ENCODE results near the gene ZNF90. TPM values are rescaled to one million over a fixed set of nuclear protein-coding genes. Genes with fewer than 3 reads are reported as not detected.
A peak's percentile ranks its signal among the peaks of the same experiment; 100 is the strongest.
"Not testable (repeated sequence)": the region's sequence is repeated elsewhere in the genome, so short reads cannot be mapped to it uniquely, and the experiment has no call there.

The ZNF90 gene
- total RNA-seq, 4 donors from 2014 or later = 15.3 to 29.0 (median 17.4) TPM

DNA sequence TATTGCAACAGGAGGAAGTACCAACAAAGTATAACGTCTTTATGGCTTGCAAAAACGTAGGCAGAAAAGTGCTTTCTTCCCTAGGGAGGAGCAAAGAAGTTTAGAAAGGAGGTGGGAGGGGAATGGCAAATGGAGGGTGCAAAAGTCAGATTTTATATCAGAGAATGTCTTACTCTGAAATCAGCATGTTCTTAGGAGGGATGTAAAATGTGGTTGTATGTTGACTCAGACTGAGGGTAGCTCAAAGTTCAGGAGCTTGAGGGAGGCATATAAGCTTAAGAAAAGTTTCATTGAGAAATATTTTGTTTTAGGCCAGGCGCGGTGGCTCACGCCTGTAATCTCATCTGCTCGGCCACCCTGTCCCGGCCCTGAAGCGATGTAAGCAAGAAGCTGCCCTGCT lies 1.7 kb downstream of the ZNF90 start:
- Histone ChIP-seq H3K9me3 (no peaks in the 10 kb centered on the region), H3K4me1 (peaks cover 8 to 19% of the 10 kb centered on the region in 2 donors), H3K27ac (peak overlapping the region in 1 of 3 donors; percentile 73), H3K36me3 (no peaks in the 10 kb centered on the region), H3K4me3 (replicated peaks in 1 of 3) (no peak overlapping the region), H3K27me3 (no peaks in the 10 kb centered on the region)
- no peak for DNase-seq
- WGBS, 2 donors = 72 to 81% methylated on average over 8 of the region's 8 CpGs
- TF ChIP-seq POLR2A (IDR thresholded peaks at IDR 0.05) = no peak
- TF ChIP-seq, protein P1, sequence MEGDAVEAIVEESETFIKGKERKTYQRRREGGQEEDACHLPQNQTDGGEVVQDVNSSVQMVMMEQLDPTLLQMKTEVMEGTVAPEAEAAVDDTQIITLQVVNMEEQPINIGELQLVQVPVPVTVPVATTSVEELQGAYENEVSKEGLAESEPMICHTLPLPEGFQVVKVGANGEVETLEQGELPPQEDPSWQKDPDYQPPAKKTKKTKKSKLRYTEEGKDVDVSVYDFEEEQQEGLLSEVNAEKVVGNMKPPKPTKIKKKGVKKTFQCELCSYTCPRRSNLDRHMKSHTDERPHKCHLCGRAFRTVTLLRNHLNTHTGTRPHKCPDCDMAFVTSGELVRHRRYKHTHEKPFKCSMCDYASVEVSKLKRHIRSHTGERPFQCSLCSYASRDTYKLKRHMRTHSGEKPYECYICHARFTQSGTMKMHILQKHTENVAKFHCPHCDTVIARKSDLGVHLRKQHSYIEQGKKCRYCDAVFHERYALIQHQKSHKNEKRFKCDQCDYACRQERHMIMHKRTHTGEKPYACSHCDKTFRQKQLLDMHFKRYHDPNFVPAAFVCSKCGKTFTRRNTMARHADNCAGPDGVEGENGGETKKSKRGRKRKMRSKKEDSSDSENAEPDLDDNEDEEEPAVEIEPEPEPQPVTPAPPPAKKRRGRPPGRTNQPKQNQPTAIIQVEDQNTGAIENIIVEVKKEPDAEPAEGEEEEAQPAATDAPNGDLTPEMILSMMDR (IDR thresholded peaks at IDR 0.05) = no peak
- intact Hi-C loops (cut with DNase I) = no loop called here

- no peak for TF ChIP-seq POLR2A (IDR thresholded peaks at IDR 0.05)
- TF ChIP-seq, protein P1 (IDR thresholded peaks at IDR 0.05) = no peak
- 44 to 58% methylated on average over 3 of the region's 3 CpGs for WGBS, 2 donors
- Histone ChIP-seq H3K27ac (peak overlapping the region; percentile 9 to 49 (median 26)), H3K36me3 (no peaks in the 10 kb centered on the region), H3K4me3 (replicated peaks in 1 of 3) (no peak overlapping the region), H3K4me1 (peaks cover 8 to 19% of the 10 kb centered on the region in 2 donors), H3K9me3 (no peaks in the 10 kb centered on the region), H3K27me3 (no peaks in the 10 kb centered on the region)
- DNase-seq = no peak
- intact Hi-C loops (cut with DNase I) = no loop called here
These were observed 2.9 kb downstream of the ZNF90 start for GRCh38 chr19:20080656-20081055.

DNA sequence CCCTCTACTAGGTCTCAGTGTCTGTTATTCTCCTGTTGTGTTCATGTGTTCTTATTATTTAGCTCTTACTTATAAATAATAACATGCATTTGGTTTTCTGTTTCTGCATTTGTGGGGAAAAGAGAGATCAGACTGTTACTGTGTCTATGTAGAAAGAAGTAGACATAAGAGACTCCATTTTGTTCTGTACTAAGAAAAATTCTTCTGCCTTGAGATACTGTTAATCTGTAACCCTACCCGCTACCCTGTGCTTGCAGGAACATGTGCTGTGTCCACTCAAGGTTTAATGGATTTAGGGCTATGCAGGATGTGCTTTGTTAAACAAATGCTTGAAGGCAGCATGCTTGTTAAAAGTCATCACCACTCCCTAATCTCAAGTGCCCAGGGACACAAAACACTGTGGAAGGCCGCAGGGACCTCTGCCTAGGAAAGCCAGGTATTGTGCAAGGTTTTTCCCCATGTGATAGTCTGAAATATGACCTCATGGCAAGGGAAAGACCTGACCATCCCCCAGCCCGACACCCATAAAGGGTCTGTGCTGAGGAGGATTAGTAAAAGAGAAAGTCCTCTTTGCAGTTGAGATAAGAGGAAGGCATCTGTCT lies 4.5 kb downstream of the ZNF90 start:
- H3K9me3 ChIP-seq; intact Hi-C loops (cut with DNase I); H3K4me3 ChIP-seq (replicated peaks in 1 of 3); H3K36me3 ChIP-seq; H3K27me3 ChIP-seq: not testable (repeated sequence)
- Histone ChIP-seq H3K27ac (peak overlapping the region; percentile 9 to 57 (median 49)), H3K4me1 (peaks cover 8 to 19% of the 10 kb centered on the region in 2 donors)
- DNase-seq = peak; percentile 67 to 81
- WGBS, 2 donors = 30 to 44% methylated on average over 3 of the region's 3 CpGs

DNA sequence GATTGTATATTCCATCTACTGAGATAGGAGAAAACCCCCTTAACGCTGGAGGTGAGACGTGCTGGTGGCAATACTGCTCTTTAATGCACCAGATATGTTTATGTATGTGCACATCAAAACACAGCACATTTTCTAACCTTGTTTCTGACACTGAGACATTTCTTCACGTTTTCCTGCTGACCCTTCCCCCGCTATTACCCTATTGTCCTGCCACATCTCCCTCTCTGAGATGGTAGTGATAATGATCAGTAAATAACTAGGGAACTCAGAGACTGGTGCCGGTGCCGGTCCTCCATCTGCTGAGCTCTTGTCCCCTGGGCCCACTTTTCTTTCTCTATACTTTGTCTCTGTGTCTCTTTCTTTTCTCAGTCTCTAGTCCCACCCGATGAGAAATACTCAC lies 5.1 kb downstream of the ZNF90 start:
- H3K4me3 ChIP-seq (replicated peaks in 1 of 3); H3K27me3 ChIP-seq; DNase-seq; H3K36me3 ChIP-seq; H3K9me3 ChIP-seq; intact Hi-C loops (cut with DNase I): not testable (repeated sequence)
- H3K27ac ChIP-seq = peak overlapping the region; percentile 2 to 57 (median 49)
- 67 to 77% methylated on average over 7 of the region's 7 CpGs for WGBS, 2 donors
- peaks cover 8 to 19% of the 10 kb centered on the region in 2 donors for H3K4me1 ChIP-seq

DNA sequence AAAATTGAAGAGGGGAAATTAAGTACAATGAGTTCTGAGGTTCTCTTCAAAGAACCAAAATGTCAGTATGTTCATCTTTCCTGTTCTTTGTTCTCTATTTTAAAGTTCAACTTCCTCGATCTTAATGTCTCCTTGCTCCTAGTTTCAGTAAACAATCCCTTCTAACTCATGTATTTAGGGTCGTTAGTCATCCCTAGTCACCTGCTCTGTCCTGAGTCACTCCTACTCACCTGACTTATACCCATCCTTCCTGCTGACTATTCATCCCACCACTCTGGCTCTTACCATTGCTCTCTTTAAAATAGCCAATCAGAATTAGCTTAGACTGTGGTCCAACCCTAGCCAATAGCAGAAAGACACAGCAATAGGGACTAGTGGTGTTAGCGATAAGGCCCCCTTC lies 24.3 kb downstream of the ZNF90 start:
- H3K36me3 ChIP-seq = peaks cover 0 to 4% of the 10 kb centered on the region in 2 donors
- H3K27me3 ChIP-seq = no peaks in the 10 kb centered on the region
- no peak for DNase-seq
- no peak overlapping the region for H3K27ac ChIP-seq
- no peaks in the 10 kb centered on the region for H3K9me3 ChIP-seq
- 93 to 94% methylated on average over 3 of the region's 3 CpGs for WGBS, 2 donors
- peaks cover 6 to 9% of the 10 kb centered on the region in 2 donors for H3K4me1 ChIP-seq
- H3K4me3 ChIP-seq (replicated peaks in 1 of 3) = no peak overlapping the region
- intact Hi-C loops (cut with DNase I) = no loop called here
- TF ChIP-seq, protein P1 (IDR thresholded peaks at IDR 0.05) = no peak
- TF ChIP-seq POLR2A (IDR thresholded peaks at IDR 0.05) = no peak

GRCh38 chr19:20103091-20103740 lies 25.4 kb downstream of the ZNF90 start:
- intact Hi-C loops (cut with DNase I) = no loop called here
- no peaks in the 10 kb centered on the region for H3K27me3 ChIP-seq
- WGBS, 2 donors = 81 to 84% methylated on average over 5 of the region's 5 CpGs
- TF ChIP-seq, protein P1 (IDR thresholded peaks at IDR 0.05) = no peak
- no peak for TF ChIP-seq POLR2A (IDR thresholded peaks at IDR 0.05)
- no peaks in the 10 kb centered on the region for H3K9me3 ChIP-seq
- H3K27ac ChIP-seq = no peak overlapping the region
- no peak overlapping the region for H3K4me3 ChIP-seq (replicated peaks in 1 of 3)
- peaks cover 6 to 9% of the 10 kb centered on the region in 2 donors for H3K4me1 ChIP-seq
- no peak for DNase-seq
- H3K36me3 ChIP-seq = peaks cover 0 to 7% of the 10 kb centered on the region in 2 donors

Measured in thyroid gland (tissue), 4 donors.